ENCODE measurements around the gene POLR1E.
A peak's percentile ranks its signal among the peaks of the same experiment; 100 is the strongest.

The POLR1E gene, protein sequence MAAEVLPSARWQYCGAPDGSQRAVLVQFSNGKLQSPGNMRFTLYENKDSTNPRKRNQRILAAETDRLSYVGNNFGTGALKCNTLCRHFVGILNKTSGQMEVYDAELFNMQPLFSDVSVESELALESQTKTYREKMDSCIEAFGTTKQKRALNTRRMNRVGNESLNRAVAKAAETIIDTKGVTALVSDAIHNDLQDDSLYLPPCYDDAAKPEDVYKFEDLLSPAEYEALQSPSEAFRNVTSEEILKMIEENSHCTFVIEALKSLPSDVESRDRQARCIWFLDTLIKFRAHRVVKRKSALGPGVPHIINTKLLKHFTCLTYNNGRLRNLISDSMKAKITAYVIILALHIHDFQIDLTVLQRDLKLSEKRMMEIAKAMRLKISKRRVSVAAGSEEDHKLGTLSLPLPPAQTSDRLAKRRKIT

DNA sequence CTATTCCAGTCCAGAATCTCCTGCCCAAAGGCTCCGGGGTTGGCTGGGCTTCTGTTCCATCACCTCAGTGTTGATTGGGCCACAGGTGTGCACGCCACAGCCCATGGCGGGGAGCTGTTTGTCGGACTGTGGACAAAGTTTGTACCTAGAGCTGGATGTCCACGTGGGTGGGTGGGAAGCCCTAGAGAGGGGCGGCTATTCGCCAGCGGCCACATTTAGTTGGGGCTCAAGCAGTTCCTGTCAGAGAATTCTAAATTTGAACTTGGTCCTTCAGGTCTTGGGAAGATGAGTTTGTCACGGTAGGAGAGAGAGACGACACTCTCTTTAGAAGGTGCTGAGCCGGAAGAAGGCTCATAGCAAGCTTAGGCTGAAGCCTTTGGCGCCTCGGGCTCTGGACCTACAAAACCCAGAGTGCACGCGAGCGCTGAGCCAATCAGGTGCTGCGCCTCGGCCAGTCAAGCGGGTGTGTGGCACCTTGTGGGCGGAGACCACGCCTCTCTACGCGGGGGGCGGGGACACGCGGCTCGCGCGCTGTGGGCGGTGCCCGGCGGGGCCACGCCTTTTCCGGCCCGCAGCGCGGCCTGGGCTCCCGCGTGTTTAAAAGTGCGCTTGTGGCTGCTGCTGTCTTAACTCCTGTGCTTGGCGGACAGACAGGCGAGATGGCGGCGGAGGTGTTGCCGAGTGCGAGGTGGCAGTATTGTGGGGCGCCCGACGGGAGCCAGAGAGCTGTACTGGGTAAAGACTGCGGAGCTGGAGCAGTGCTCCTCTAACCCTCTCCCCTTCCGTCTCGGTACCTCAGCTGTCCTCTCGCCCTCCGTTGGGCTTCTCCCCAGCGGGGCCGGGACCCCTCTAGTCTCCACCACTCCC lies at the start of gene POLR1E:
Gene POLR1E (plus strand): TSS at position 560 of the 867 bp plus-strand sequence. CDS start 100 bp downstream, at position 660.
- DNase-seq, result peak; percentile 95

DNA sequence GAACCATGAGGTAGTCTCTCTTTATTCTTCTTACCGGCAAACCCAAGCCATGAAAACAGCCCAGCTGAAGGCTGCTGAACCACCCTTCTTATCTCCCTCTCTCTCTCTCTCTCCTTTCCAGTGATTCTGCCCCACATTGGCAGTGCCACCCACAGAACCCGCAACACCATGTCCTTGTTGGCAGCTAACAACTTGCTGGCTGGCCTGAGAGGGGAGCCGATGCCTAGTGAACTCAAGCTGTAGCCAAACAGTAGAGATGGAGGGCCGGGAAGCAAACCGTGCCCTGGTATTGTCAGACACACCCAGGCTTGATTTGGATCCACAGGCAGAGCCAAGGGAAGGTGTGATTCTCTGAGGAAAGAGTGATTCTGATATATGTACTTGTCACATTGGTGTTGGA lies 49.2 kb upstream of the POLR1E start:
- DNase-seq, result no peak

DNA sequence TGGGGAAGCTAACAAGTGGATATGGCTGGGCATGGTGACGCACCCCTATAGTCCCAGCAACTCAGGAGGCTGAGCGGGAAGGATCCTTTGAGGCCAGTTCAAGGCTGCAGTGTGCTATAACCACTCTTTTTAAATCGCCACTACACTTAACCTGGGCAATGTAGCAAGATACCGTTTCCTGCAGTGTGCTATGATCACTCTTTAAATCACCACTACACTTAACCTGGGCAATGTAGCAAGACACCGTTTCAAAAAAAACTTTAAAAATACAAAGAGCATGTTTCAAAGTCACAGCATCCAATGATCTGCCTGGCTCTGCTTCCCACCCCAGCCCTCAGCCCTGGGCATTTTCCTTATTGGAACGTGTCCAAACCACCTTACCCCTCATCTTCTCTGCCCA lies 48.7 kb upstream of the POLR1E start:
- DNase-seq, result no peak

DNA sequence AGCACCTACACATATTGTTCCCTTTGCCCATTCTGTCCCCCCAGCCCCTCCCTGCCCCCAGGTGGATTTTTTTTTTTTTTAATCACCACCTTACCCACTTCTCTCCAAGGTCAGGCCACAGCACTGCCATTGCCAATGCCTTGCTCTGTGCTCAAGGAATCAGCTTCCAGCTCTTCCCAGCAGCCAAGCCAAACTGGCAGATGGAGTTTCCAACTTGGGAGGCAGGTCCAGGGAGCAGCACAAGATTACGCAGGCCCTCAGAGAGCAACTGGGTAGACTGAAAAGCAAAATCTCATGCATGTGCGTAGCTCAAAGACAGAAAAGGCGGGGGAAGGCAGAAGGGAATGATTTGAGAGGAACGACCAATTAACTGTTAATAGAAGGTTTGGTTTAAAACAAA lies 48.1 kb upstream of the POLR1E start:
- DNase-seq, result no peak

DNA sequence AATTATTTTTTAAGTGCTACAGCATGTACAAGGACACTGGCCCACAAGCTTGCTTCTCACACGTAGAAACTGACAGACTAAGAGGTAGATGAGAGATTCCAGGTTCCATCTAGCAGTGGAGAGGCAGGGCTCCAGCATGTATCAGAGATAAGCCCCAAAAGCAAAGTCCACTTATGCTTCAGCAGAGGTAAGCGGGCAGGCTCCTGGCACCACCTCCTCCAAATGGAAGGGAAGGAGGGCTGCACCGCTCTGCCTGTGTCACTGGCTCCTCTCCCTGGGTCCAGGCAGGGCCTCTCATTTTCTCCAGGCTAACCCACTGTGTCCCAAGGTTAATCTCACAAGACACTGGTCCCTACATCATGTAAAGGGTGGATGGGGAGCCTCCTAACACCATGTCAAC lies 47.4 kb upstream of the POLR1E start:
- DNase-seq, result no peak

DNA sequence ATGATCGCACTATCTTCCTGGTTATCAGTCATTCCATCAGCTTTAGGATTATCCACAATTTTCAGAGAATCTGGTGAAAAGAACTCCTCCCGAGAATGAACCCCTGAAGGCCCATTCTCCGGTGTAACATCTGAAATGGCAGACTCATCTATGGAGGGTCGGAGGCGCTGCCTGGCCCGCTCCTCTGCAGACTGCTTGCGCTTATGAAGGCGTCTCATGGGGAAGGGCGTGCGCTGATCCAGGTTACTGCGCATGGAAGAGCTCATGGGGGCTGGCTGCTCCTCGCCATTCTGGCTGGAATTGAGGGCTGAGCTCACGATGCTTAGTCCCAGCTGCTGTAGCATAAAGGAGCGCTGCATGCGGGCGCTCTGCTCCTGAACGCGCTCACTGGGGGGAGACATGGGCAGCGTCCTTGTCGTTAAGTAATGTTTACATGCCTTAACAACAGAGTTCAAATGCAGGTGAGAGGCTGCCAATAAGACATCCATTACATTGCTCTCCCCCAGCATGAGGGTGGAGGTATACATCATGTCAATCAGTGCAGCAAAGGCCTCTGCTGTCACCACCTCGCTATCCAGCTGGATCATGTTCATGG lies 43.9 kb upstream of the POLR1E start:
- DNase-seq, result no peak

DNA sequence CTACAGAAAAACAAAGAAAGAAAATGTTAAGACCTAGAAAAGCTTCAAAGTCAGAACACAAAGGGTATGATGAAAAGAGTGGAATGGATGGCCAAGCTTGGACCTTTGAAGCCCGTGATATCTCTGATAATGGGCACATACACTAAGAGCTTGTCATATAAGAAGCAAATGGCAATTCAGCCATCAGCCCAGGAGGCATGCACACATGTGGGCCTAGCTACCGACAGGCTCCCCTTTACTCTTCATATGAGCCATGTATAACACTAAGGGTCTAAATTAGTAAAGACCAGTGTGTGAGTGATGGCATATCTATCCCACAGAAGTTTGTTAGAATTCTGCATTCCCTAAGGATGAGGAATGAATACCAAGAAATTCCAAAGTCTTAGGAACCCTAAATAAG lies 43.2 kb upstream of the POLR1E start:
- DNase-seq, result no peak

DNA sequence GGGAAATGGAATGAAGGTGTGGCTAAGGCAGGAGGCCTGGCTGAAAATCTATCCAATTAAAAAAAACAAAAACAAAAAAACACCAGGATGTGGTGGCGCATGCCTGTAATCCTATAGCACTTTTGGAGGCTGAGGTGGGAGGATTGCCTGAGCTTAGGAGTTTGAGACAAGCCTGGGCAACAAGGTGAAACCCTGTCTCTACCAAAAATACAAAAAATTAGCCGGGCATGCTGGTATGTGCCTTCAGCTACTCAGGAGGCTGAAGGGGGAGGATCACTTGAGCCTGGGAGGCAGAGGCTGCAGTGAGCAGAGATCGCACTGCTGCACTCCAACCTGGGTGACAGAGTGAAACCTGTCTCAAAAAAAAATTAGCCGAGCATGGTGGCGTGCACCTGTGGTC lies 42.2 kb upstream of the POLR1E start:
- no peak for DNase-seq

DNA sequence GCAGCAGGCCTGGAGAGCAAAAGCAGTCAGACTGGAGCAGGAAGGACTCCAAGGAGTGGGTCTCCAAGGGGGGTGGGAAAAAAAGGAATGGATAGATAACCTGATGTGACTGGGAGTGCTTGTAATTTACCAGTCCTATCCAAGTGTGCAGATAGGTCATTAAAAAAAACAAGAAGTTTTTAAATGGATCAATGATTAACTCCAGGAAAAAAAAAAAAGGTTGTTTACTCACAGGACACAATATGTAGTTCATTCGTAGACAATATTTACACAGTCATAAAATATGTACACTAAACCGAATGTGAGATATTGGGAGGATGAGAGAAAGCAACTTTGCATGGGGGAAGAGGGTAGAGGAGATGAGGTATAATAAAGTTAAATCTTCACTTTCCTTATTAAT lies 40.9 kb upstream of the POLR1E start:
- DNase-seq, result no peak

DNA sequence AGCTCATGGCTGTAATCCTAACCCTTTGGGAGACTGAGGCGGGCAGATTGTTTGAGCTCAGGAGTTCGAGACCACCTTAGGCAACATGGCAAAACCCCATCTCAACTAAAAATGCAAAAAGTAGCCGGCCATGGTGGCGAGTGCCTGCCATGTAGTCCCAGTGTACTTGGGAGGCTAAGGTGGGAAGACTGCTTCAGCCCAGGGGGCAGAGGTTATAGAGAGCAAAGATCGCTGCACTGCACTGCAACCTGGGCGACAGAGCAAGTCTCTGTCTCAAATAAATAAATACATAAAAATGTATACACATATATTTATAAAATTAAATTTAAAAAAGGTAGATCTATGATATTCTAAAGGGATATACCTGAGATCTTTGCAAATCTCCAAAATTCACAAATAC lies 39.9 kb upstream of the POLR1E start:
- no peak for DNase-seq

DNA sequence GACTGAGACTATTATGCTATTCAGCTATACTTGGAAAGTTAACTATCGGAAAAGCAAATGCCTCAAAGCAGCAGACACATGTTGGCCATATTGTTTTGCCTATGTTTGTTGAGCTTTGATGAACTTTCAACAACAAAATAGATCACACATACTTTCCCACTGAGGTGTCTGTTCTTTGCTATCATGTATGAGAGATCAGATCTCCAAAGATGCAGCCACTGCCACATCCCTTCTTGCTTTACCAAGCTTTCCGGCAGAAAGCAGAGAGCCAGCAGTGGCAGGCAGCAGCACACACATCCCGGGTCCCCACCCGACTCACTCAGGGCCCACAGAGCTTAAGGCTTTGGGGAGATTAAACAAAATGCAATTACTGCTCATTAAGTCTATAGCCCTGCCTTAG lies 39.3 kb upstream of the POLR1E start:
- DNase-seq, result no peak

DNA sequence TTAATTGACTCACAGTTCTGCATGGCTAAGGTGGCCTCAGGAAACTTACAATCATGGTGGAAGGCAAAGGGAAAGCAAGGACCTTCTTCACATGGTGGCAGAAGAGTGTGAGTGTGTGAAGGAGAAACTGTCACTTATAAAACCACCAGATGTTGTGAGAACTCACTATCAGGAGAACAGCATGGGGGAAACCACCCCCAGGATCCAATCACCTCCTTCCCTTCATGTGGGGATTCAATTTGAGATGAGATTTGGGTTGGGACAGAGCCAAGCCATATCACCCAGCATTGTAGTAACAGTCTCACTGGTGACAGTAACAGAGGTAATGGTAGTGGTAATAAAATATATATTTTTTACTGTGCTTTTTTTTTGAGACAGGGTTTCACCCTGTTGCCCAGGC lies 38.6 kb upstream of the POLR1E start:
- no peak for DNase-seq

DNA sequence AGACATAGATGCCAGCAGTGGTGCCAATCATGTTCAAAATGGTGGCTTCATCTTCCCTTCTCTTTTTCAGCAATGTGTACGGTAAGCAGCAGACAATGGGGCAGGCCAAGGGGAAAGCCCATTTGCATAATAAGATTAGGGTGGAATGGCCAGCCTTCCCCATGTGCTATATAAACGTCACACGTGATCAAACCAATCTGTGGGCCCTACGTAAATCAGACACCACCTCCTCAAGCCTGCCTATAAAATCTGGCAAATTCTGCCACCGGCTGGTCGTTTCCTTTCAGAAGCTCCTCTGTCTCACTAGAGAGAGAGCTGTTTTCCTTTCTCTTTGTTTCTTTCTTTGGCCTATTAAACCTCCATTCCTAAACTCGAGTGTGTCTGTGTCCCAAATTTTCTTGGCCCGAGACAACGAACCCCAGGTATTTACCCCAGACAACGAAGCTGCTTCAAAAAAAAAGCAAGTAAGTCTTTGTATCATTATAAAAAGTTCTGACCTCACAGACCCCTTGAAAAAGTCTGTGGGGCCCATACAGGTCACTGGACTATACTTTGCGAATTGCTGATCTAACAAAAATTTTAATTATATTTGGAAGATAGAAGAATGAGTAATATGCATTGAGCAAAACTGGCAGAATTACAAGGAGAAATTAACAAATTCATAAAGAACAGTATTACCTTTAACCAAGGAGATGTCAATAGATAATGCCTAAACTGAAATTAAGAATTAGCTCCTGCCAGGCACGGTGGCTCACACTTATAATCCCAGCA lies 35.7 kb upstream of the POLR1E start:
- DNase-seq, result no peak

DNA sequence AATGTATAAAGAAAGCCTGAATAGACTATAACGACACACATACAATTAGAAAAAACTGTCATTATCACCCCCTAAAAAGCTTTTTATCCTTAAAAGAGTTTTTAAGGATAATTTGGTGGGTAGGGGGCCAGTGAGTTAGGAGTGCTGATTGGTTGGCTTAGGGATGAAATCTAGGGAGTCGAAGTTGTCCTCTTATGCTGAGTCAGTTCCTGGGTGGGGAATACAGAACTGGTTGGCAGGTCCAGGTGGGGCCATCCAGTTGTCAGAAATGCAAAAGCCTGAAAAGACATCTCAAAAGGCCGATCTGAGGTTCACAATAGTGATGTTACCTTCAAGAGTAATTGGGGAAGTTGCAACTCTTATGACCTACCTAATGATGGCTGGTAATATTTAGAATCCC lies 34.1 kb upstream of the POLR1E start:
- no peak for DNase-seq

DNA sequence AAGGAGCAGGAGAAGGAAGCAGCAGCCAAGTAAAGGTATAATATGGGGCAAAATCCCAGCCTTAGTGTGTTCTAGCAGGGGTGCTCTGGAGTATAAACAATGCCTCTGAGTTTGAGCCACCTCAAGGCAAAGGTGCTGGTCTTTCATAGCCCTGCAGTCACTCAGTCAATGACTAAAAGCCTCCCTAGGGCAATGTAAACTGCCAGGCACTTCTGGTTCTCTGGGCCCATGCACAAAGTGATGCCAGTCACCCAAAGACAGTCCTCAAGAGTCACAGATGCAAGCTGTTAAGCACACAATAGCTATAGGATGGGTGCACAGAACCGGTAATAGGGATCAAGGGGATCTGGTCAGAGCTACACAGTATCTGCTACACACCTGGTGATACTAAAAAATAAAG lies 33.1 kb upstream of the POLR1E start:
- no peak for DNase-seq

DNA sequence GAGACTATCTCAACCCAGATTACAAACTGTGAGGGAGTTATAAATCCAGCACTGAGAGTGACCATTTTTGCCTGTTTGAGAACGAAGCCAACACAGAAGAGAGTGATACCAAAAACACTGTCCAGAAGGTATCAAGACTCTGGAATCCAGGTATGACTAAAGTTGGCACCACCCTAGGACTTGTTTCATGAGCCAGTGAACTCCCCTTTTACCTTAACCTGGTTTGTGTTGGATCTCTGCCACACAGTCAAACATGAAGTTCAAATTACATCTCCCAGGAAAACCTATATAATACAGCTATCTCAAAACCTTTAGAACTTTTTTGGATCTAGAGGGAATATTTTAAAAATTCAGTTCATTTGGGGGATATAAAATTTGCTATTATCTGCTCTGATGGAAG lies 31.9 kb upstream of the POLR1E start:
- no peak for DNase-seq

DNA sequence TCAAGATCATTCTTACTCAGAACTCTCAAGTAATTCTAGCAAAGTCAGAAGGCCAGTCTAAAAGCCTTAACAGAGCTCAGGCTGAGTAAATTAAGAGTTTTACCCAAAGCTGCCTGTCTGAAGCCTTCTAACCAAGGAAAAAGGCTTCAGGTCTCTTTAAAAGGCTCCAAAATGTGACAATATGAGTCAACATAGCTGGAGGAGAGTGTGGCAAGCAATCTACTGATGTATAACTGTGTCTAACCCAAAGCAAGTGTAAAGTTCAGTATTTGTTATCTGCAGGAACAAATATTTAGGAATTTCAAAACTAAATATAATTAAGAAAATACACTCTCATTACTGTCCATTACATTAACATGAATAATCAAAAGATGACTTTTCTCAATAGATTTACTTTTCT lies 31.5 kb upstream of the POLR1E start:
- DNase-seq, result no peak

DNA sequence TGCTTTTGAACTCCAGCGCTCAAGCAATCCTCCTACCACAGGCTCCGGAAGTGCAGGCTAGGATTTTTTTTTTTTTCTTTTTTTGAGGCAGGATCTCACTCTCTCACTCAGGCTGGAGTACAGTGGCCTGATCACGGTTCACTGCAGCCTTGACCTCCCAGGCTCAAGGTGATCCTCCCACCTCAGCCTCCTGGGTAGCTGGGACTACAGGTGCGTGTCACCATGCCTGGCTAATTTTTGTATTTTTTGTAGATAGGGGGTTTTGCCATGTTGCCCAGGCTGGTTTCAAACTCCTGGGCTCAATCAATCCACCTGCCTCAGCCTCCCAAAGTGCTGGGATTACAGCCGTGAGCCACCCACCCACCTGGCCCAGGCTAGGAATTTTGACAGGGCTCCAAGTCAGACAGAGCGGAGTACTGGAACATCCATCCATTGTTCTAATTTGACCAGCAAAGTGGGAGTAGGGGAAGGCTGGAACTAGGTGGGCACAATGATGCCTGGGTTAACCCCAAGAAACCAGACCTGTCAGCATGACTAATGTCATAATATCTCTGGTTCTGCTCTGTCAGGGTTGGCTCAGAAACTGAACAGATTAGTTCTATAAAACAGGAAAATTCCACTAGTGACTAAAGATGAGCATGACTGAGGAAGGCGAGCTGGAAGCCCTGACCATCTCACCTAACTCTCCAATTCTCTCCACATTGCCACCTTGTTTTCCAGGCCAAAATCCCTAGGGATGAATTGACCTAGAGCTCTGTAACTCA lies 29.7 kb upstream of the POLR1E start:
- DNase-seq, result no peak

DNA sequence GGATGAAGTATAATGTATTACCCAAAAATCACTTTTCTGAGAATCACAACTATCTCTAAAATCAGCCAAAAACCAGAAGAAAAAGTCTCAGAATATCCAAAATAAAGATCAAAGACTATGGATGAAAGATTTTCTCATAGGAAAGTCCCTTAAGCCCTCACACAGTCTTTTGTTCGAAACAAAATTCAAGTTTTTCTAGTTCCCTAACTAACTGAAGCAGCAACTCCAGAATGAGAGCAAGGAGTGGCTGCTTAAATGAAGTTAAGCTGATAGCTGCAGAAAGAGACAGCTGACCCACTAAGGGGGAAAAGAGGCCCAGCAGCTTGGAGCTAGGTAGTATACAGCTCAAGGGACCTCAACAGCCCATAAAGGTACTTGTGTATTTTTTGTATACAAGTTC lies 28.9 kb upstream of the POLR1E start:
- no peak for DNase-seq

DNA sequence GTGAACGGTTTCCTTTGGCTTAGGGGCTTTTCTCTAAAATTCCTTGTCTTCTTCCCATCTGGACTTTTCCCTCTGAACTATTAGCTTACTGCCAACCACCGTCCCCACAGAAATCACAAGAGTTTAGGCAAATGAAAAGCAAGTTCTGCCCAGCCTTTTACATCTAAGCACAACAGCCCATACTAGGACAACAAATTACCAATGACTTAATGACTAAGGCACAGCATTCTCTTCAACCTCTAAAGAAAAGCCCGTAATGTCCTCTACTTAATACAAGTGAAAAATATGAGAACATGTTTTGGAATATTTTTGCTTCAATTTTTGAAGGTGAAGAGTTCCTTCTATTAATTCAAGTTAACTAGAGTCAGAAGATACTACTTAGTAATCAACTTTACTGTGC lies 21.7 kb upstream of the POLR1E start:
- no peak for DNase-seq

DNA sequence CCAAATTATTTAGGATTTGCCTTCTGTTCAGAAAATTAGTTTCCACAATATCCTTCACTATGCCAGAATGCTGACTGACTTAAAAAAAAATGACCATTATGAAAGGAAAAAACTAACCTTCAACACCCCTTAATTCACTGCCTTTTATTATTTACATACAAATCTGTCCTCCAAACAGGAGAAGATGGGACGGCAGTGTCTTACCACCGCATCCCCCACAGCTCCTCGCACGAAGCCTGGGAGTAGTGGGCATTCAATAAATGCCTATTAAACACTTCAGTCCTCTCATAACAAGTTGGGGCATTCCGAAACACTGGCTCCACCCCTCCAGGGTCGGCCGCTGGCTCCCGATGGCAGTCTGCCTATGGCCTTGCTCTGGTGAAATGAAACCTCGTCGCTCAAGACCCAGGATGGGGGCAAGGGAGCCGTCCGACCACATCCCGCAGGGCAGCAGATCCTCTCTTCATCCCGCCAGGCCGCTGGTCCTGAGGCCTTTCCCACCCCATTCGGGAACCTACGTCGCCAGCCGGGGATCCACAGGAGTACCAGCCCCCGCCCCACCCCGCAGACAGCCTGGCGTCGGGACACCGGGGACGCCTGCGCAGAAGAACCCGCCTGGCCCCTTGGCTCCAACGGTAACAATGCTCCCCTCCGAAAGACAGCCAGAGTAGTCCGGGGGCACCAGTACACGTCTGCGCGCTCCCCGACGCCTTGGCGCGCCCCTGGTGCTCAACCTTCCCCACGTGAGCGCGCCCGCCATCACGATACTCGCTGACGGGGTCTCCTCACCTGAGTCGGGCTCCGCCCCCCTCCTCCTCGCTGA lies 21.1 kb upstream of the POLR1E start:
- DNase-seq, result peak; percentile 65 to 67
